Measurements from ENCODE around the gene FRMD5. TPM values are rescaled to one million over a fixed set of nuclear protein-coding genes. Genes with fewer than 3 reads are reported as not detected.
"Not testable (repeated sequence)": the region's sequence is repeated elsewhere in the genome, so short reads cannot be mapped to it uniquely, and the experiment has no call there.

FRMD5 gene
- total RNA-seq, 1 experiment from 2014 or later, result 17.4 TPM

DNA sequence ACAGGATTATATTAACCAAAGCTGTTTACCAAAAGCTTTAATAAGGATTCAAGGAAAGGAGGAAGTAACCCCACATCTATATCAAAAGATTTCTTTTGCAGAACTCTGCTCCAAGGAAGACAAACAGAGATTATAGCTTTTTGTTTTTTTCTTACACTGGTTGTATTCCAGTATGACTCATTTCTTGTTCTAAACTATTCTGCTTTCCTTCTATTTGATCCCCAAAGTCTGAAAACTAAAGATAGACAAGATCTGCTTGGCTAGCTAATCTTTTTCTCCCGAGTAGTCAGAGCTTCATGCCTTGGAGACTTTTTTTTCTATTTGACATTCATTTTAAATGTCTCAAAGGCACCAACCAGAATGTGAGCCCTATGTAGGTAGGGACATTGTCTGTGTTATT is 36.8 kb upstream of the FRMD5 start:
- Histone ChIP-seq H3K36me3 (ENCODE audit: control insufficient read depth, insufficient read depth, low read length) (no peaks in the 10 kb centered on the region), H3K4me1 (no peaks in the 10 kb centered on the region), H3K27me3 (replicated peaks; ENCODE audit: control insufficient read depth, insufficient read depth, low read length) (no peaks in the 10 kb centered on the region), H3K9me3 (no peaks in the 10 kb centered on the region), H3K4me3 (ENCODE audit: low read depth, low read length) (no peak overlapping the region)
- Mint-ChIP-seq H3K9me3 (ENCODE audit: unreplicated experiment) (no peaks in the 10 kb centered on the region), H3K36me3 (ENCODE audit: insufficient read depth, unreplicated experiment) (no peaks in the 10 kb centered on the region), H3K27me3 (ENCODE audit: insufficient read depth, unreplicated experiment) (no peaks in the 10 kb centered on the region), H3K27ac (ENCODE audit: unreplicated experiment) (no peak overlapping the region), H3K4me1 (ENCODE audit: low read depth, unreplicated experiment) (peaks cover 6% of the 10 kb centered on the region), H3K4me3 (ENCODE audit: unreplicated experiment) (no peak overlapping the region)
- intact Hi-C loops (cut with micrococcal nuclease; ENCODE audit: unreplicated experiment), result no loop called here
- TF ChIP-seq, protein P1, sequence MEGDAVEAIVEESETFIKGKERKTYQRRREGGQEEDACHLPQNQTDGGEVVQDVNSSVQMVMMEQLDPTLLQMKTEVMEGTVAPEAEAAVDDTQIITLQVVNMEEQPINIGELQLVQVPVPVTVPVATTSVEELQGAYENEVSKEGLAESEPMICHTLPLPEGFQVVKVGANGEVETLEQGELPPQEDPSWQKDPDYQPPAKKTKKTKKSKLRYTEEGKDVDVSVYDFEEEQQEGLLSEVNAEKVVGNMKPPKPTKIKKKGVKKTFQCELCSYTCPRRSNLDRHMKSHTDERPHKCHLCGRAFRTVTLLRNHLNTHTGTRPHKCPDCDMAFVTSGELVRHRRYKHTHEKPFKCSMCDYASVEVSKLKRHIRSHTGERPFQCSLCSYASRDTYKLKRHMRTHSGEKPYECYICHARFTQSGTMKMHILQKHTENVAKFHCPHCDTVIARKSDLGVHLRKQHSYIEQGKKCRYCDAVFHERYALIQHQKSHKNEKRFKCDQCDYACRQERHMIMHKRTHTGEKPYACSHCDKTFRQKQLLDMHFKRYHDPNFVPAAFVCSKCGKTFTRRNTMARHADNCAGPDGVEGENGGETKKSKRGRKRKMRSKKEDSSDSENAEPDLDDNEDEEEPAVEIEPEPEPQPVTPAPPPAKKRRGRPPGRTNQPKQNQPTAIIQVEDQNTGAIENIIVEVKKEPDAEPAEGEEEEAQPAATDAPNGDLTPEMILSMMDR (IDR thresholded peaks at IDR 0.05; ENCODE audit: insufficient read depth in 1 of 2, low read depth in 1 of 2, low read length in 1 of 2, severe bottlenecking in 1 of 2, unreplicated experiment in 1 of 2), result no peak
- no peak for DNase-seq
- ChIA-PET POLR2A (no interaction called here), CTCF (no interaction called here)
- no TSS peak for BruUV-seq (replicated peaks)

DNA sequence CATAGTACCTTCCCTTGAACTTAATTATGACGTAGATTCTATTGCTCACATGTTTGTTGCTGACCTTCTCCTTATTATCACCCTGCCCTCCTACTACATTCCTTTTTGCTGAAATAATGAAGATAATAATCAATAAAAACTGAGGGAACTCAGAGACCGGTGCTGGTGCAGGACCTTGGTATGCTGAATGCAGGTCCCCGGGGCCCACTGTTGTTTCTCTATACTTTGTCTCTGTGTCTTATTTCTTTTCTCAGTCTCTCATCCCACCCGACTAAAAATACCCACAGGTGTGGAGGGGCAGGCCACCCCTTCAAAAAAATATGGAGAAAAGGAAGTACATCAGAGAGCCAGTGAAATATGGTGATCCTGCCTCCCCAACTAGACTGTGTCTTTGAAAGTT is 34.2 kb upstream of the FRMD5 start:
- H3K4me3 Mint-ChIP-seq (ENCODE audit: unreplicated experiment); H3K4me1 ChIP-seq; H3K9me3 Mint-ChIP-seq (ENCODE audit: unreplicated experiment); intact Hi-C loops (cut with micrococcal nuclease; ENCODE audit: unreplicated experiment); H3K27me3 Mint-ChIP-seq (ENCODE audit: insufficient read depth, unreplicated experiment); H3K27me3 ChIP-seq (replicated peaks; ENCODE audit: control insufficient read depth, insufficient read depth, low read length); H3K4me3 ChIP-seq (ENCODE audit: low read depth, low read length); H3K4me1 Mint-ChIP-seq (ENCODE audit: low read depth, unreplicated experiment); BruUV-seq (replicated peaks); CTCF ChIA-PET; DNase-seq; H3K36me3 ChIP-seq (ENCODE audit: control insufficient read depth, insufficient read depth, low read length); H3K27ac Mint-ChIP-seq (ENCODE audit: unreplicated experiment); H3K9me3 ChIP-seq; H3K36me3 Mint-ChIP-seq (ENCODE audit: insufficient read depth, unreplicated experiment): not testable (repeated sequence)
- POLR2A ChIA-PET, result interaction anchor here (0.5 kb wide), 1 partner anchor 59 kb away, joined by 3 read pairs; the partner anchor contains the start of gene GOLM2

DNA sequence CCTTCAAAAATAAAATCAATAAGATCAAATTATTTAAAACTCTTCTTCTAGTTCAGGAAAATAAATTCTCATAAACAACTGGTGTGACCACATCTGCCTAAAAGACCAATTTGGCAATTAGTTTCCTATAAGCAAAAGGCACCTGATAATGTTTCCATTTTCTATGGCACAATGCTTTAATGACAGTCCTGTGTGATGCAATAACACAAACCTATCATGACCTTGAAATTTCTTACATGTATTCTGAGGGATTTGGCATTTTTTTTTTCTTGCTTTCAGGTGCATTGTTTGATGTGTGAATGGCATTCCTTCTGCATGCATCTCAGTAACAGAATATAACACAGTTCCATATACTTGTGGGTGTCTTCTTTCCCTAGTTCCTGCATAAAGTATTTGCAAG is 32.5 kb upstream of the FRMD5 start:
- H3K27me3 Mint-ChIP-seq (ENCODE audit: insufficient read depth, unreplicated experiment), result no peaks in the 10 kb centered on the region
- no peaks in the 10 kb centered on the region for H3K36me3 Mint-ChIP-seq (ENCODE audit: insufficient read depth, unreplicated experiment)
- ChIA-PET CTCF (no interaction called here), POLR2A (no interaction called here)
- Histone ChIP-seq H3K36me3 (ENCODE audit: control insufficient read depth, insufficient read depth, low read length) (no peaks in the 10 kb centered on the region), H3K9me3 (no peaks in the 10 kb centered on the region), H3K27me3 (replicated peaks; ENCODE audit: control insufficient read depth, insufficient read depth, low read length) (no peaks in the 10 kb centered on the region), H3K4me3 (ENCODE audit: low read depth, low read length) (no peak overlapping the region), H3K4me1 (no peaks in the 10 kb centered on the region)
- no peak overlapping the region for H3K27ac Mint-ChIP-seq (ENCODE audit: unreplicated experiment)
- peaks cover 6% of the 10 kb centered on the region for H3K4me1 Mint-ChIP-seq (ENCODE audit: low read depth, unreplicated experiment)
- no peak overlapping the region for H3K4me3 Mint-ChIP-seq (ENCODE audit: unreplicated experiment)
- TF ChIP-seq, protein P1 (IDR thresholded peaks at IDR 0.05; ENCODE audit: insufficient read depth in 1 of 2, low read depth in 1 of 2, low read length in 1 of 2, severe bottlenecking in 1 of 2, unreplicated experiment in 1 of 2), result no peak
- no peaks in the 10 kb centered on the region for H3K9me3 Mint-ChIP-seq (ENCODE audit: unreplicated experiment)
- intact Hi-C loops (cut with micrococcal nuclease; ENCODE audit: unreplicated experiment), result no loop called here
- no peak for DNase-seq
- BruUV-seq (replicated peaks), result no TSS peak

GRCh38 chr15:44227001-44227400 is 31.9 kb upstream of the FRMD5 start:
- H3K27ac Mint-ChIP-seq (ENCODE audit: unreplicated experiment); intact Hi-C loops (cut with micrococcal nuclease; ENCODE audit: unreplicated experiment); H3K4me3 Mint-ChIP-seq (ENCODE audit: unreplicated experiment); H3K4me3 ChIP-seq (ENCODE audit: low read depth, low read length); H3K9me3 Mint-ChIP-seq (ENCODE audit: unreplicated experiment); H3K4me1 ChIP-seq; H3K27me3 ChIP-seq (replicated peaks; ENCODE audit: control insufficient read depth, insufficient read depth, low read length); H3K36me3 ChIP-seq (ENCODE audit: control insufficient read depth, insufficient read depth, low read length); BruUV-seq (replicated peaks); H3K9me3 ChIP-seq; H3K27me3 Mint-ChIP-seq (ENCODE audit: insufficient read depth, unreplicated experiment); DNase-seq; H3K4me1 Mint-ChIP-seq (ENCODE audit: low read depth, unreplicated experiment); H3K36me3 Mint-ChIP-seq (ENCODE audit: insufficient read depth, unreplicated experiment); POLR2A ChIA-PET; CTCF ChIA-PET: not testable (repeated sequence)
